Cardiac septum (tissue), 1 donor: ENCODE measurements around the gene LRP8. TPM values are rescaled to one million over a fixed set of nuclear protein-coding genes. Genes with fewer than 3 reads are reported as not detected.

Experiments
- DNase-seq: peaks from one replicate; pipeline ENCODE4 v3.0.0-alpha.2; 2020; ENCODE audit warnings: low spot score
- intact Hi-C: fragments of 100-400 bp; cut with DNase I; formaldehyde crosslinking; loops from one replicate; pipeline ENCODE4 v1.14.0; 2022
- total RNA-seq: library from RNA; stranded (reverse); fragmentation: NEBNext Ultra II Directional; extraction: Animal tissue kit (Norgen Biotek cat#: 25700); gene quantifications from one replicate; pipeline ENCODE4 v1.2.1, GENCODE V29; 2021
- donor health status: DM: no; HTN: no; CAD: no.

LRP8 gene
- total RNA-seq, 1 donor from 2014 or later = 2.3 TPM

DNA sequence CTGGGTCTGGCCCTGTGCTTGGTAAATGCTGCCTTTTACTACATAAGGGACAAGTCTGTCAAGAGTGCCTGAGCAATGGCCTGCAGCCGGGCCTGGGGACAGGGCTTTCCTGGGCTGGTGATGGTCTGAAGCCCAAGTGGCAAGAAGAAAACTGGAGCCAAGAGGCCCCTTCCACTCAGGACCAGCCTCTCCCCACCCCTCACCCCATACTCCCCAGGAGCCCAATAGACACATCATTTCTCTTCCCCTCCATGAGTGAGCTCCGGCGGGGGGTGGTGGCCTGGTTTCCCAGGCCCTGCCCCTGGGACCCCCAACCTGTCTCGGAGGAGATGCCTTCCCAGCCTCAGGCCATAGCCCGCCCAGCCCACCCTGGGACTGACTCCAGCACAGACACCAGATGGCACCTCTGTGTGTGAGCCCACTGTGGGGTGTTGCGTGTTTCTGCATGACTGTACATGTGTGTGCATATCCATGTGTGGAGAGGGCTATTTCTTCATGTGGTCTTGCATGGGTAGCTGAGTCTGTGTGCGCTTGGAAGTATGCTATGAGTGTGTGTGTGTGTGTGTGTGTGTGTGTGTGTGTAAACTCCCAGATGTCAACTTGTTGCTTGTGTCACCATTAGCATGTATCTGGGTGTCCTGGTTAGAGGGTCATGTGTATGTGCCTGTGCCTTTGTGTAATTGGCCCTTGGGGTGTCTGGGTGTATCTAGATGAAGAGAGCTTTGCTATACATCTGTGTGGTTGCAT is 14.3 kb upstream of the LRP8 start:
- intact Hi-C loops = no loop called here
- DNase-seq = peak; percentile 29

DNA sequence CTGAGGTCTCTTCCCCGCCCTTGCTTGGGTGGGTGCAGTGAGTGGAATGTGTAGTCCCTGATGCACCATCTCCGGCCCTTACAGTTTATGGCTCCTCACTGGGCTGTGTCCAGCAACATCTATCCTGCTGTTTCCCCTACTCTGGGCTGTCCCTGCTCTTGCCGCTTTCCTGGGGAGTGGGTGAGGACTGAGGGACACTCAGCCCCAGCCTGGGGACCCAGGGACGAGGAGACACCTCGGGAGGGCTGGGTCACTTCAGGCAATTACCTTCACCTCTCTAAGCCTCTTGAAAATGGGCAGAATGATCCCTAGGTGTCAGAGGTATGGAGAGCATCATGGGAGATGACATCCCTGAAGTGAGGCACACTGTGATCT is 13.6 kb upstream of the LRP8 start:
- intact Hi-C loops = no loop called here
- DNase-seq = peak; percentile 26

DNA sequence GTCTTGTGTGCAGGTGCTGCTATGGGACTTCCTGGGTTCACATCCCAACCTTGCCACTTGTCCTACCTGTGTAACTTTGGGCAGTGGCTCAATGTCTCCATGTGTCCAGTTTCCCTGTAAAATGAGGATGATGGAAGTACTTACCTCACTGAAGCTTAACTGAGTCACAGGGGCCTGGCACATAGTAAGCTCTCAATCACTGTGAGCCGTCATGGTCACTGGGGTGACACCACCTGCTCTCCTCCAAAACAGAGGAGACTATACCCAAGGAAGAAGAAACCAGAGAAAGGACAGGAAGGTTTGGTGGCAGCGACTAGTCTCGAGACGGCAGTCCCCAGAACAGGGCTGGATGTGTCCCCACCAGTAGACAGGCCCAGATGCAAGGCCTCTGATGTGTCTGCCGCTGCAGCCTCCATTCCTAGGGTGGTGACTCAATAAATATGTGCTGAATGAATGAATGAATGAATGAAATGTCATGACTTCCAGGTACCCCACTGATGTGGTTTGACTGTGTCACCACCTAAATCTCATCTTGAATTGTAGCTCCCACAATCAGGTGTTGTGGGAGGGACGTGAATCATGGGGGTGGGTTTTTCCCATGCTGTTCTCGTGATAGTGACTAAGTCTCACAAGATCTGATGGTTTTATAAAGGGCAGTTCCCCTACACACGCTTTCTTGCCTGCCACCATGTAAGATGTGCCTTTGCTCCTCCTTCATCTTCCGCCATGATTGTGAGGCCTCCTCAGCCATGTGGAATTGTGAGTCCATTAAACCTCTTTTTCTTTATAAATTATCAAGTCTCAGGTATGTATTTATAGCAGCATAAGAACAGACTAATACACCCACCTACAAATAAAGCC is 13.0 kb upstream of the LRP8 start:
- intact Hi-C loops = no loop called here
- peak; percentile 22 for DNase-seq

DNA sequence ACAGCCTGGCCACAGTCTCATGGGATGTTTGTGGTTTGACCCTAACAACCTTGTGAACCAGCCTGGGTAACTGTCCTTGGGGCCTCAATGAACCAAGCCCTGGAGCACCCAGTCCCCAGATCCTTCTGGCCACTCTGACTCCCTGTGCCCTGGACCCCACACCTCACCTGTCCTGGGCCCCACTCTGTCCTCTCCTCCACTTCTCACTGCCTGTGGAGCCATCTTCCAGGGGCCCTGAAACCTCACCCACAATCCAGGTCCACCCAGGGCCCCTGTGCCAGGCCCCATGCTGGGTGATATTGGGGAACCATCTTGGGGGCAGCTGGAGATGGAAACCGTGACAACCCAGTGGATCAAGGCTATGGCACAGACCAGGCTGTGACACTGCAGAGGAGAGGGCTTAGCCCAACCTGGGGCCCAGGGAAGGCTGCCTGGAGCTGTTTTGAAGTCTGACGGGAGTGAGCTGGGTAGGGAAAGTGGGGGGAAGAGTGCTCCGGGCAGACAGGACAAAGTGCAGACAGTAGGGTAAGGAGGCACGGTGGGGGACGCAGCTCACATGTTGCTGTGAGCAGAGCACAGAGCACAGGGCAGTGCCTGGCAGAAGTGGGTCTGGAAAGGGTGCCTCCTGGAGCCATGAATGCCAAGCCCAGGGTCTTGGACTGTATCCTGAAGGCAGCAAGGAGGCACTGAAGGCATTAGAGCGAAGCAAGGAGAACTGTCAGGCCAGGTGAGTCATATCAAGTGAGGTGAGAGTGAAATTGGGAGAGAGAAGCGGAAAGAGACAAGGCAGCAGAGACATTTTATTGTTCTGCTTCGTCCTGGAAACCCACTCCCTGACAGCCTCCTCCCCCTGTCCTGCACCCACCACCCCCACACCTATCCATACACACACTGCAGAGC is 12.1 kb upstream of the LRP8 start:
- DNase-seq = peak; percentile 49
- intact Hi-C loops = no loop called here

DNA sequence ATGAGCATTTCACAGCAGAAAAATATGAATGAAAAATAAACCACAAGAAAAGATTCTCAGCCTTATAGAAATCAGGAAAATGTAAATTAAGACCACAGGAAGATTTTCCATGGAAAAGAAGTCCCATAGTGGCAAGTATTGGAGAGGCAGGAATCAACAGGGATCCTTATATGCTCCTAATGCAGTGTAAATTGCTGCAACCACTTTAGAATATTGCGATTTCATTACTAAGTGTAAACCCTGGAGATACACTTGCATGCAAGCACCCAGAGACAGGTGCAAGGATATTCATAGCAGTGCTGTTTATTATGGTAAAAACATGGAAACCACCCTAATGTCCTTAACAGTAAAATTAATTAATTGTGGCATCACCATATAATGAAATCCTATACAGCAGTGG is 10.6 kb upstream of the LRP8 start:
- intact Hi-C loops = no loop called here
- DNase-seq = no peak

DNA sequence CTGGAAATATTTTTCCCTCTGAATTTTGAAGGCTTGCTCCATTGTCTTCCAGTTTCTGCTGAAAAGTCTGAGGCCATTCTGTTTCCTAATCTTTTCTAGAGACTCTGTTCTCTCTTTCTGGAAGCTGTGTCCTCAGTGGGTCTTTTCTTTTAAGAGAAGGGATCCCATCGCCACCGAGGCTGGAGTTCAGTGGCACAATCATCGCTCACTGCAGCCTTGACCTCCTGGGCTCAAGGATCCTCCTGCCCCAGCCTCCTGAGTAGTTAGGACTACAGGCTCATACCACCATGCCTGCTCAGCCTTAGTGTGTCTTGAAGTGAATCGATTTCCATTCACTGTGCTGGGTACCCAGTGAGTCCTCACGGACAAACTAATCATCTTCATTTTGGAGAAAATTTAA is 9.6 kb upstream of the LRP8 start:
- intact Hi-C loops = no loop called here
- DNase-seq = peak; percentile 17

DNA sequence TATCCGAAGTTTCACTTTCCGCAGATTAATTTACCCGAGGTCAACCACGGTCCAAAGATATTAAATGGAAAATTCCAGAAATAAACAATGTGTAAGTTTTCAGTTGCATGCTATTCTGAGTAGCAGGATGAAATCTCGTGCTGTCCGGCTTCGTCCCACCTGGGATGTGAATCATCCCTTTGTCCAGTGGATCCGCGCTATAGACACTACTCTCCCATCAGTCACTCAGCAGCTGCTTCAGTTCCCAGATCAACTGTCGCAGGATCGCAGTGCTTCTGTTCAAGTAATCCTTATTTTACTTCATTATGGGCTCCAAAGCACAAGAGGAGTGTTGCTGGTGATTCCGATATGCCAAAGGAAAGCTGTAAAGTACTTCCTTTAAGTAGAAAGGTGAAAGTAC is 8.3 kb upstream of the LRP8 start:
- no peak for DNase-seq
- intact Hi-C loops = no loop called here

DNA sequence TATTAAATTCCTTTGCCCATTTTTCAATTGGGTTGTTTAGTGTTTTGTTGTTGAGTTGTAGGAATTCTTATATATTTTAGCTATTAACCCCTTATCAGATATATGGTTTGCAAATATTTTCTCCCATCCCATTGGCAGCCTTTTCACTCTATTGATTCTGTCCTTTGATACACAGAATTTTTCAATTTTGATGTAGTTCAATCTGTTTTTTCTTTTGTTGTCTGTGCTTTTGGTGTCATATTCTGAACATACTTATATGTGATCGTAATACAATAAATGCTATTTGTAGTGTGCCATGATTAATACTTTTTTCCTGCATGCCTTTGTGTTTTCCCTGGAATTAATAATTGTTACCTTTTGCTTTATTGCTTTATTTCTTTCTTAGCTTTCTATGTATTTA is 7.8 kb upstream of the LRP8 start:
- intact Hi-C loops = no loop called here
- no peak for DNase-seq

DNA sequence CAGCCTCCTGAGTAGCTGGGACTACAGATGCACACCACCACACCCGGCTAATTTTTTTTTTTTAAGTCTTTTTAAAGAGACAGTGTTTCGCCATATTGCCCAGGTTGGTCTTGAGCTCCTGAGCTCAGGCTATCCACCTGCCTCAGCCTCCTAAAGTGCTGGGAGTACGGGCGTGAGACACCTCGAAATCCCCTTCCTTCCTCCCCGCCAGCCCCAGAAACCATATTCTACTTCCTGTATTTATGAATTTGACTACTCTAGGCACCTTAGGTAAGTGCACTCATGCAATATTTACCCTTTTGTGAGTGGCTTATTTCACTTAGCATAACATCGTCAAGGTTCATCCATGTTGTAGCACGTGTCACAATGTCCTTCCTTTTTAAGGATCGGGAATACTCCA is 6.9 kb upstream of the LRP8 start:
- intact Hi-C loops = no loop called here
- peak; percentile 41 for DNase-seq

DNA sequence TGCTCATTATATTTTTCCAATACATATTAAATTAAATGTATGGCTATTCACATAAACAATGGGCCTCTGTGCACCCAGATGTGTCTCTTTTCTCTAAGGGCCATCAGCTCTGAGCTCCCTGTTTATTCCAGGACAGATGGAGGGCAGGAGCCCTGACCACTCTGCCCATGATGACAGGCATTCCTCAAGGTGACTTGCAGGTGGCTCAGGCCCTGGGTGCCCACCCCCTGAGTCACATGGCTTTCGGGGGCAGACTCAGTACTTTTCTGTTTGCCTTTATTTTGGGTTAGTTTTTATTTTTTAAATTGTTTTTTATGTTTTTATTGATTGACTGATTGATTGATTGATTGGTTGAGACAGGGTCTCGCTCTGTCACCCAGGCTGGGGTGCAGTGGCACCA is 6.4 kb upstream of the LRP8 start:
- DNase-seq = no peak
- intact Hi-C loops = no loop called here

DNA sequence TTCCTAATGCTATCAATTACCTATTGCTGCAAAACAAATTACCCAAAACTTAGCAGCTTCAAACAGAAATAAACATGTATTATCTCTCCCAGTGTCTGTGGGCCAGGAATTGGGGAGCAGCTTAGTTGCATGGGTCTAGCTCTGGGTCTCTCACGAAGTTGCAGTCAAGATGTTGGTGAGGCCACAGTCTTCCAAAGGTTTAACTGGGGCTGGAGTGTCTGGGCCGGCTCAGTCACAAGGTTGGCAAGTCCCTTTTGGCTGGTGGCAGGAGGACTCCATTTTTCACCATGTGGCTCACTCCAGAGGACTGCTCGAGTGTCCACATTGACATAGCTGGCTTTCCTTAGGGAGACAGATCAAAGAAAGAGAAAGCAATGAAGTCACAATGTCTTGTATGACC is 5.0 kb upstream of the LRP8 start:
- intact Hi-C loops = no loop called here
- peak; percentile 36 for DNase-seq

DNA sequence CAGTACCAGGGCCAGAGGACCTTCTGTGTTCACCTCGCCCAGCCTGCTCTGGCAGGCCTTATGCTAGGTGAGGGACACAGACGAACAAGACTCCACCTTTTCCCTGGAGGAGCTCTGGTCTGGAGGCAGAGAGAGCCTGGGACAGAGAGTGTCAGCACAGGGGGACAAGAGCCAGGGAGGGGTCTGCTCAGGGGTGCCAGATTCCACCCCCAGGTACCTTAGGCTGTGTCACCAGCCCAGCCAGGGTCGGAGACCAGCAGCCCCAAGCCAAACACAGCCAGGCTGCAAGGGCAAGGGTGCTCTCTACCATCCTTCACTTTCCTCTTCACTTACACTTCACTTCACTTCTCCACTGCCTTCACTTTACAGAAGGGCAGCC is 4.3 kb upstream of the LRP8 start:
- DNase-seq = peak; percentile 65
- intact Hi-C loops = no loop called here

DNA sequence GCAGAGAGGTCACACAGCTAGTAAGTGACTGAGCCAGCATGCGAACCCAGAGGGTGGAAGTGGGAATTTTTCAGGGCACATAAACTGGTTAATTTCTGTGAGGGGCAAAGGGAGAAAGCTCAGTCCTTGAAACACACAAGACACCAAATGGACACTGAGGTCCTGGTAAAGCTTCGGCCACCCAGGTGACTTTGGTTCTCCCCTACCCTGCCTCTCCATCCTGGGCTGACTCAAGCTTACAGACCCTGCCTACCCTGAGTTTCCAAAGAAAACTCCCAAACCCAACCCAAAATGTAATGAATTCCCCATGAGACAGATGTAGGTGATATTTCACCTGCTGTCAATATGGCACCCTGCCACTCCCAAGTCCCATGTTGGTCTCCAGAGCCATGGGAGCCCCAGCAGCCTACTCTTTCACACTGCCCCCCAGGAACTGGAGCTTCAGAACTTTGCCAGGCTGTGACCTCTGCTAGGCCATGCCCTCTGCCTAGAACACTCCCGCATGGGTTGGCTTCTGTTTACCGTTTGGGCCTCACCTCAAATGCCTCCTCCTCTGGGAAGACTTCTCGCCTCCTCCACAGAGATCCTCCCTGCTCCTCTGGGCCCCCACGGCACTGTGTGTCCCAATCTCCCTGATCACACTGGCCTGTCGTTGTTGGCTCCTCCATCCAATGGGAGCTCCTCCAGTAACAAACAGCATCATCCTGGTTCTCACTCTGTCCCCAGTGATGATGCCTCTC is 3.7 kb upstream of the LRP8 start:
- intact Hi-C loops = no loop called here
- peak; percentile 62 for DNase-seq

DNA sequence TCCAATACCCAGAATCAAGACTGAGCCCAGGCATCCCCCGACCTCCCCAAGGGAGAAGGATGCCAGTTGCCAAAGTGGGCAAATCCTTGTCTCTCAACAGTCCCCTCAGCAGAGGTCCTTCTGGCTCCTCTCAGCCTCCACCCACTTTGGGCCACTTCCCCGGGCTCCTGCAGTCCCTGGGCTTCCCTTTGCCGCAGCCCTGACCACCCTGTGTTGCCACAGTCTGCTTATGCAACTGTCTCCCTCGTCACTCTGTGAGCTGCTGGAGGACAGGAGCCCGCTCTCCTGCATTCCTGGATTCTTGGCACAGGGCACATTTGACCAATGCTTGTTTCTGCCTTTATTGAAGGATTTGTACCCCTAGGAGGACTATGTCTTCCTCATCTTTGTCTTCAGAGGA is 2.9 kb upstream of the LRP8 start:
- DNase-seq = peak; percentile 75
- intact Hi-C loops = no loop called here

DNA sequence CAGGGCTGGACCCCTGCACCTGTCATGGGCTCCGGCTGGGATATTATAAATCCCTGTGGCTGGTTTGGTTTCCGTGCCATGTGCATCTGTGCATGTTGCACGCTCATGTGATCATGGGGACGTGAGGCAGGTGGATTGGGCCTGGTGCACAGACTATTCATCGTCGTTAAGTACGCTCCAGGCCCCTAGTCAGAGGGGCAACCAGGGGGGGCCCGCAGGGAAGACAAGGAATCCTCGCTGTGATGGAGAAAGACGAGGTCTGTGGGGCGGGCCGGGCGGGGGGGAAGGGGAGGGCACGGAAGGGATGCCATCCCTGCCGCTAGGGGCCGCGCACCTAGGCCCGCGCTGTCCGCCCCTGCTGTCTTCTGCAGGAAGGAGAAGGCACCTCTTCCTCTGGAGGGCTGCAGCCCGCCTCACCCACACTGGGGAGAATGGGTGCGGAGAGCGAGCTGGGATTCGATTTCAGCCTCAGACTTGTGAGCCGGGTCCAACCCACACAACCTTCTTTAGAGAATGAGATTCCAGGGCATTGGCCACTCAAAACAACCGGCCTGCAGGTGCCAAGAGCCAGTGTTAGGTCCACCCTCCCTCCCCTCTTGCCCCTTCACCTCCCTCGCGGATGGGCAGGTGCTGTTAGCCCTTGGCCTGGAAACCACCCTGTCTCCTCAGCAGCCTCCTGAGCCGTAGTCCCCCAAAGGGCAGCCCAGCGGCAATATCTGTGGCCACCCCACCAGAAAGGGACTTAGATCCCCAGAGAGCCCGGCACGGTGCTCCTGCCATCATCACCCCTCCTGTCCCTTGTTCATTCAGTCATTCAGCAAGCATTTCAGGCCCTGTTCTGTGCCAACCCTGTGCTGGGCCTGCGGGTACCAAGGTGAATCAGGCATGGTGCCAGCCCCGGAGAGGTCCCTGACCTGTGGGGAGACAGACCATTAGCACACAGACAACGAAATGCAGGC is 950 bp upstream of the LRP8 start:
- peak; percentile 62 for DNase-seq
- intact Hi-C loops = no loop called here

DNA sequence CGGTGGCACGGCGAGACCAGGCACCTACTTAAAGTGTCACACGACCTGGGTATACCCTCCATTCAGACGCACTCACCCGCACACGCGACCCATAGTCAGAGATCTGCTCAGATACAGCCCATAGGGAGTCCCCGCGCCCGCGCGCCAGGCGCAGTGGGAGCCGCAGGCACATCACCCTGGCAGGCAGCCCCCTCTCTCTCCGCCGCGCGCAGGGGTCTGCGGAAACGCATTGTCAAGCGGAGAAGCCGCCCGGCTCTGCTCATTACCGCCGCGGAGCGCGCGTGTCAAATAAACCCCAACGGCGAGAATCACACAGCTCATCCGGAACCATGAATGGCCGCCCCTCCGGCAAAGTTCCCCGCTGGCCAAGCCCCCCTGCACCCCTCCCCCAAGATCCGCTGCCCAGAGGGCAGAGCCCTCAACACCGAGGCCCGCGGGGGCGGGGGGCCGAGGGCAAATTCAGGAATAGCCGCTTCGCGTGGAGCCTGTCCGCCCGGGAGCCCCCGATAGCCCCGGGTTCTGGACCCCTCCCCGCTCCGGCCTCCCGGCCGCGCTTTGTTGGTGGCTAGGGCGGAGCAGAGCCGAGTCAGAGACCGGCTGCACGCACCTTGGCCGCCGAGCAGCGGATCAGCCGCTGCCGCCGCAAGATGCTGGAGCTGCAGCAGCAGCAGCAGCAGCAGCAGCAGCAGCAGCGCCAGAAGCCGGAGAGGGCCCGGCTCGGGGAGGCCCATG is 522 bp downstream of the LRP8 start:
- intact Hi-C loops = no loop called here
- DNase-seq = no peak

DNA sequence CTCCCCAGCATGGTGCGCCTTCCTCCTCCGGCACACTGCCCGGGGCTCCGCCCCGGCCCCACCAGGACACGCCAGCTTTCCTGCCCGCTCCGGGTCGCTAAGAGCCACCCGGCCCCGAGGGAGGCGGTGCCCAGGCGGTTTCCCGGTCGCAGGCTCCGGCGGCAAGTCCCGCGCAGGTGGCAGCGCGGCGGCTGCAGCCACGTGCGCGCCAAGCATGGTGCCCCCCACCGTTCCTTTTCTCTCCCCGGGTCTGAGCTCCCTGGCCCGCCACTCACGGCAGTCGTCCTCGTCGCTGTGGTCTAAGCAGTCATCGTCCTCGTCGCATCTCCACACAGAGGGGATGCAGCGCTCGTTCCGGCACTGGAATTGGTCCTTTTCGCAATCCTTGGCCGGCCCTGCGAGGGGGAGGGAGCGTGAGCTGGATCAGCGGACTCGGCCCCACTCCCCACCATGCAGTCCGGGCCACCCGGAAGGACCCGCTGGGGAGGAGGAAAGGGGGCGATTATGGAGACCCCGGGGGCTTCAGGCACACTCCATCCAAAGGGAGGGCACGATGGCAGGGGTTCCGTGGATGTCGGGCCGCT is 1.2 kb downstream of the LRP8 start:
- intact Hi-C loops = no loop called here

More for the DNA sequence above, 1.2 kb downstream of the LRP8 start:
- DNase-seq = no peak
